ENCODE data around the gene ARFGEF2. TPM values are rescaled to one million over a fixed set of nuclear protein-coding genes. Genes with fewer than 3 reads are reported as not detected.
"Not testable (repeated sequence)": the region's sequence is repeated elsewhere in the genome, so short reads cannot be mapped to it uniquely, and the experiment has no call there.

ARFGEF2 gene
- total RNA-seq, 1 donor from 2014 or later: 32.9 TPM

DNA sequence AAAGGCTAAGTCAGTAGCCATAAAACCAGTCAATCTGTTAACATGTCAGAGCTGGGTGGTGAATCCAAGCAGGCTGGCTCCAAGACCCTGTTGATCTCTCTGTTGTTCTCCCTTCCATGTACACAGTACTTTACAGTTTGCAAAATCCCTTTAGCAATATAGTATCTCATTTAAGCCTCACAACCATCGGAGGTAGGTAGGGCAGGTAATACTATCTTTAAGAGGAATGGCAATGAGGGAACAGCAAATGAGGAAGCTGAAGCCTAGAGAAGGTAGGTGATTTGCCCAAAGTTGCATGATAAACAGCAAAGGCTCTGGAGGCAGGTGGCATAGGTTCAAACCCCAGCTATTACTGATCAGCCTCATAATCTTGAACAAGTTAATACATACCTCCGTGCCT is 34.7 kb upstream of the ARFGEF2 start:
- intact Hi-C loops (cut with DNase I): no loop called here
- no peak for ATAC-seq

DNA sequence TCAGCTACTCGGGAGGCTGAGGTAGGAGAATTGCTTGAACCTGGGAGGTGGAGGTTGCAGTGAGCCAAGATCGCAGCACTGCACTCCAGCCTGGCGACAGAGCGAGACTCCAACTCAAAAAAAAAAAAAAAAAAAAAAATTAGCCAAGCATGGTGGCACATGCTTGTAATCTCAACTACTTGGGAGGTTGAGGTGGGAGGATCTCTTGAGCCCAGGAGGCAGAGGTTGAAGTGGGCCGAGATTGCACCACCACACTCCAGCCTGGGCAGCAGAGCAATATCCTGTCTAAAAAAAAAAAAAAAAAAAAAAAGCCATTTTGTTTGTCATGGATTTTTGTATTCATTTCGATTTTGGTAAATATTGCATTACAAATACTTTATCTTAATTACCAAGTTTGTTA is 33.0 kb upstream of the ARFGEF2 start:
- H3K4me3 ChIP-seq; H3K27ac ChIP-seq; intact Hi-C loops (cut with DNase I); H3K9me3 ChIP-seq; ATAC-seq; H3K4me1 ChIP-seq; H3K27me3 ChIP-seq (ENCODE audit: low read depth); DNase-seq; H3K36me3 ChIP-seq: not testable (repeated sequence)

More for the DNA sequence above, 34.7 kb upstream of the ARFGEF2 start:
- H3K4me3 ChIP-seq: no peak overlapping the region
- H3K27ac ChIP-seq: no peak overlapping the region
- TF ChIP-seq, protein P1, sequence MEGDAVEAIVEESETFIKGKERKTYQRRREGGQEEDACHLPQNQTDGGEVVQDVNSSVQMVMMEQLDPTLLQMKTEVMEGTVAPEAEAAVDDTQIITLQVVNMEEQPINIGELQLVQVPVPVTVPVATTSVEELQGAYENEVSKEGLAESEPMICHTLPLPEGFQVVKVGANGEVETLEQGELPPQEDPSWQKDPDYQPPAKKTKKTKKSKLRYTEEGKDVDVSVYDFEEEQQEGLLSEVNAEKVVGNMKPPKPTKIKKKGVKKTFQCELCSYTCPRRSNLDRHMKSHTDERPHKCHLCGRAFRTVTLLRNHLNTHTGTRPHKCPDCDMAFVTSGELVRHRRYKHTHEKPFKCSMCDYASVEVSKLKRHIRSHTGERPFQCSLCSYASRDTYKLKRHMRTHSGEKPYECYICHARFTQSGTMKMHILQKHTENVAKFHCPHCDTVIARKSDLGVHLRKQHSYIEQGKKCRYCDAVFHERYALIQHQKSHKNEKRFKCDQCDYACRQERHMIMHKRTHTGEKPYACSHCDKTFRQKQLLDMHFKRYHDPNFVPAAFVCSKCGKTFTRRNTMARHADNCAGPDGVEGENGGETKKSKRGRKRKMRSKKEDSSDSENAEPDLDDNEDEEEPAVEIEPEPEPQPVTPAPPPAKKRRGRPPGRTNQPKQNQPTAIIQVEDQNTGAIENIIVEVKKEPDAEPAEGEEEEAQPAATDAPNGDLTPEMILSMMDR (IDR thresholded peaks at IDR 0.05): no peak
- no peaks in the 10 kb centered on the region for H3K27me3 ChIP-seq (ENCODE audit: low read depth)
- no peak for DNase-seq
- H3K9me3 ChIP-seq: no peaks in the 10 kb centered on the region
- peaks cover 7% of the 10 kb centered on the region for H3K4me1 ChIP-seq
- no peaks in the 10 kb centered on the region for H3K36me3 ChIP-seq

- H3K4me1 ChIP-seq: peaks cover 7% of the 10 kb centered on the region
- intact Hi-C loops (cut with DNase I): no loop called here
- no peaks in the 10 kb centered on the region for H3K9me3 ChIP-seq
- ATAC-seq (no peak), DNase-seq (no peak)
- no peaks in the 10 kb centered on the region for H3K36me3 ChIP-seq
- TF ChIP-seq, protein P1 (IDR thresholded peaks at IDR 0.05): no peak
- H3K27me3 ChIP-seq (ENCODE audit: low read depth): no peaks in the 10 kb centered on the region
- no peak overlapping the region for H3K27ac ChIP-seq
- H3K4me3 ChIP-seq: no peak overlapping the region
Measured at GRCh38 chr20:48889140-48889790, 32.2 kb upstream of the ARFGEF2 start.

- H3K27ac ChIP-seq: no peak overlapping the region
- DNase-seq (no peak), ATAC-seq (no peak)
- no peak overlapping the region for H3K4me3 ChIP-seq
- intact Hi-C loops (cut with DNase I): no loop called here
- H3K4me1 ChIP-seq: peaks cover 7% of the 10 kb centered on the region
- no peaks in the 10 kb centered on the region for H3K36me3 ChIP-seq
- H3K27me3 ChIP-seq (ENCODE audit: low read depth): no peaks in the 10 kb centered on the region
- no peaks in the 10 kb centered on the region for H3K9me3 ChIP-seq
- TF ChIP-seq, protein P1 (IDR thresholded peaks at IDR 0.05): no peak
Measured at GRCh38 chr20:48891235-48892048, 30.1 kb upstream of the ARFGEF2 start.

- Histone ChIP-seq H3K4me1 (peaks cover 7% of the 10 kb centered on the region), H3K27me3 (ENCODE audit: low read depth) (no peaks in the 10 kb centered on the region), H3K36me3 (no peaks in the 10 kb centered on the region), H3K4me3 (no peak overlapping the region), H3K9me3 (no peaks in the 10 kb centered on the region), H3K27ac (no peak overlapping the region)
- TF ChIP-seq, protein P1 (IDR thresholded peaks at IDR 0.05): no peak
- no peak for ATAC-seq
- intact Hi-C loops (cut with DNase I): no loop called here
- no peak for DNase-seq
Measured at GRCh38 chr20:48892049-48892470, 29.5 kb upstream of the ARFGEF2 start.

DNA sequence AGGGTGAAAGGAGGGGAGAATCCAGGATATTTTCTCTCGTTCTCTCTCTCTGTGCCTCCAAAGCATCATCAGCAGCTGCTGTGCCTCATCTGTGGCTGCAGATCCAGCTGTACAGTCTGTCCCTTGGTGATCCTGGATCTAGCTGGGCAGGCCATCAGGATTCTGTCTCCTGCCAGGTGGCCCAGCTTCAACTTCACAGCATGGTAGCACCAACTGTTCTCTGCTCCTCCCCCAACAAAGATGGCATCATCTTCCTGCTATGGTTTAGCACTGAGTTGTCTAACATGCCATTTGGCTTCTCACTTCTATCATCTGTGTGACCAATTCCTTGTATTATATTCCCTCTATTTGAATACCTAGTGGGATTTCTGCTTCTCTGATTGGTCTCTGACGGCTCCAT is 28.6 kb upstream of the ARFGEF2 start:
- H3K4me1 ChIP-seq: peaks cover 7% of the 10 kb centered on the region
- no peak overlapping the region for H3K4me3 ChIP-seq
- ATAC-seq (no peak), DNase-seq (no peak)
- no peak overlapping the region for H3K27ac ChIP-seq
- H3K9me3 ChIP-seq: no peaks in the 10 kb centered on the region
- TF ChIP-seq, protein P1 (IDR thresholded peaks at IDR 0.05): no peak
- H3K27me3 ChIP-seq (ENCODE audit: low read depth): no peaks in the 10 kb centered on the region
- no peaks in the 10 kb centered on the region for H3K36me3 ChIP-seq
- intact Hi-C loops (cut with DNase I): no loop called here

Measured in lower lobe of right lung (tissue), 2 donors.